Small intestine (tissue), 7 donors: ENCODE results near the gene TNIP1. TPM values are rescaled to one million over a fixed set of nuclear protein-coding genes. Genes with fewer than 3 reads are reported as not detected.

ENCODE experiments used
- DNase-seq, 2 donors: peaks; one replicate each; pipeline versions ENCODE4 v3.0.0 to v3.0.0-alpha.2; 2013
- FAIRE-seq: peaks from 2 replicates; lab custom pipeline; 2012; peaks lifted over from hg19 to GRCh38; lab: Jason Lieb, UNC
- H3K27ac ChIP-seq, 3 donors: one replicate each; pipeline ENCODE4 v1.5.1; 2013; ENCODE audit warnings: low read length in 2 of 3, mild to moderate bottlenecking in 2 of 3, control low read depth in 1 of 3, inconsistent platforms in 1 of 3, low read depth in 1 of 3, moderate library complexity in 1 of 3
- H3K27me3 ChIP-seq, 3 donors: one replicate each; pipeline ENCODE4 v1.6.1; 2013; ENCODE audit warnings: low read length in 3 of 3, inconsistent platforms in 1 of 3; ENCODE audit not compliant: control insufficient read depth in 3 of 3, insufficient read depth in 3 of 3
- H3K36me3 ChIP-seq, 3 donors: one replicate each; pipeline ENCODE4 v1.6.1; 2013; ENCODE audit warnings: low read length in 3 of 3, inconsistent platforms in 1 of 3, low read depth in 1 of 3, mild to moderate bottlenecking in 1 of 3, moderate library complexity in 1 of 3; ENCODE audit not compliant: control insufficient read depth in 3 of 3, insufficient read depth in 2 of 3
- H3K4me1 ChIP-seq, 3 donors: one replicate each; pipeline ENCODE4 v1.6.1; 2013; ENCODE audit warnings: low read length in 2 of 3, inconsistent platforms in 1 of 3, low read depth in 1 of 3, mild to moderate bottlenecking in 1 of 3, moderate library complexity in 1 of 3; ENCODE audit not compliant: control insufficient read depth in 3 of 3, insufficient read depth in 2 of 3
- H3K4me3 ChIP-seq, 3 donors: one replicate each; pipeline ENCODE4 v1.5.1; 2013; ENCODE audit warnings: low read length in 3 of 3, control low read depth in 1 of 3, inconsistent platforms in 1 of 3, low read depth in 1 of 3, mild to moderate bottlenecking in 1 of 3, moderate library complexity in 1 of 3
- H3K9me3 ChIP-seq, 2 donors: one replicate each; pipeline ENCODE4 v1.6.1; 2013; ENCODE audit warnings: low read depth in 1 of 2, low read length in 1 of 2; ENCODE audit not compliant: control insufficient read depth in 2 of 2, insufficient read depth in 1 of 2
- WGBS, 3 donors: extraction: QIAGEN DNeasy Blood & Tissue Kit; methylation state at CpG; one replicate each; pipeline ENCODE4 v1.1.7; 2013; 5-methylcytosine and 5-hydroxymethylcytosine counted together
- polyA plus RNA-seq, 4 donors: library from polyadenylated mRNA; stranded (reverse) in 3 of 4; unstranded in 1 of 4; fragments of 200-250 nt in 3 of 4; fragments of 120-200 nt in 1 of 4; gene quantifications; one replicate each; pipeline versions ENCODE4 v1.2.1 to v1.2.3, GENCODE V29; 2013
- donor health status: healthy with polysubstance abuse.
- donor health status: control.
- donor health status: control.
- donor health status: Bipolar disorder and iron deficiency.
- donor health status: healthy.

TNIP1 gene
- polyA plus RNA-seq, 4 donors = 78.7 to 190 (median 131) TPM

DNA sequence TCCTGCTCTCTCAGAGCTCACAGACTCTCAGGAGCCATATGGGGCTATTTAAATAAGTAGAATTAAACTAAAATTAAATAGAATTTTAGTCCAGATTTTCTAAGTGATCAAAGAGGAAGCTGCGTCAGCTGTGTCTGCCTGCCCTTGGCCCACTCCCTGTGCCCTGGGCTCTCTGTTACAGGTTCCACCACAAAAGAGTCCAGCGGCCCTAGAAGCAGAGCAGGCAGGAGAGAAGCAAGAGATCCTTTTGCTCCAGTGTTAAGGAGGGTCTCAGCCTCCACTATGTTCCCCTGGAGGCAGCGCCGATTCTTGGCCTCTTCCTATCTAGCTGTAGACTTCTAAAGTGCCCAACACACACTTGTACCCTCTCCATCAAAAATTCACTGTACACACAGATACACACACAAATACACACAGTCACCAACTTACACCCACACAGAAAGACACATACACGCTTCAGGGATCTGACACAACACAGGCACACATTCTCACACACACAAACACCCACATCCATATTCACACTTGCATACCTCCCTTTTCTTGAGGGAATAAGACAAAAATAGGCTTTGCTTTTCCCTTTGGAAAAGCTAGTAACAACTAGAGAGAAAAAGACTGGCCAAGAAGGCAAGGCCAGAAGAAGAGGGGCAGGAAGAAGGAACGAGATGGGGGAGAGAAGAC lies 5.5 kb upstream of the TNIP1 start:
- DNase-seq (no peak), FAIRE-seq (no peak)
- no peaks in the 10 kb centered on the region for H3K36me3 ChIP-seq
- no peaks in the 10 kb centered on the region for H3K27me3 ChIP-seq
- peak overlapping the region in 2 of 3 donors; percentile 4 to 12 for H3K4me3 ChIP-seq
- no peaks in the 10 kb centered on the region for H3K9me3 ChIP-seq
- H3K4me1 ChIP-seq = peaks cover 18 to 48% (median 19%) of the 10 kb centered on the region in 3 donors
- 47 to 53% (median 48%) methylated on average over 6 of the region's 6 CpGs for WGBS, 3 donors
- peak overlapping the region; percentile 60 to 81 (median 79) for H3K27ac ChIP-seq

DNA sequence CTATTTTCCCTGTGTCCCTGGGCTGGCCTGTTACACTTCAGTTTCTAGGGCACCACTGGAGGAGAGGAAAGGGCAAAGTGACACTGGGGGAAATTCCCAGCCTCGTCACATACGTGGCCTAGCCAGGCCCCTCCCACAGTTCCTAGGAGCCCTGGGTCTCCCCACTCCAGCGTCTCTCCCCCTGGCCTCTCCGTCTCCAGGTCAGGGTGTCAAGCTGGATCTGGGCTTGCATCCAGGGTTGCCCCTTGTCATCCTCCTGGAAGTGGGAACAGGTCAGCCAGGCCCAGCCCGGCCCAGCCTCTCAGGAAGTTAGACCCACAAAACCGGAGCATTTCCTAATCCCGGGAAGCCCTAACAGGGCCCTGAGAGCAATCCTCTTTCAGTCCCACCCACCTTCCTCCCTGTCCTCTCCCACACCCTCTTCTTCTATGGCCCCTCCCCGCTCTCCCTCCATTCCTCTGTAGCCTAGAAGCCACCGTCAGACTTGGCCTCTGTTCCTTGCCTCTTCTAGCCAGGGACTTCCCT lies 4.7 kb upstream of the TNIP1 start:
- no peaks in the 10 kb centered on the region for H3K27me3 ChIP-seq
- peaks cover 18 to 48% (median 19%) of the 10 kb centered on the region in 3 donors for H3K4me1 ChIP-seq
- no peaks in the 10 kb centered on the region for H3K9me3 ChIP-seq
- DNase-seq = peak; percentile 84 to 87
- 7 to 21% (median 19%) methylated on average over 9 of the region's 9 CpGs for WGBS, 3 donors
- H3K27ac ChIP-seq = peak overlapping the region; percentile 60 to 81 (median 79)
- FAIRE-seq = no peak
- peak overlapping the region in 1 of 3 donors; percentile 1 for H3K4me3 ChIP-seq
- no peaks in the 10 kb centered on the region for H3K36me3 ChIP-seq

DNA sequence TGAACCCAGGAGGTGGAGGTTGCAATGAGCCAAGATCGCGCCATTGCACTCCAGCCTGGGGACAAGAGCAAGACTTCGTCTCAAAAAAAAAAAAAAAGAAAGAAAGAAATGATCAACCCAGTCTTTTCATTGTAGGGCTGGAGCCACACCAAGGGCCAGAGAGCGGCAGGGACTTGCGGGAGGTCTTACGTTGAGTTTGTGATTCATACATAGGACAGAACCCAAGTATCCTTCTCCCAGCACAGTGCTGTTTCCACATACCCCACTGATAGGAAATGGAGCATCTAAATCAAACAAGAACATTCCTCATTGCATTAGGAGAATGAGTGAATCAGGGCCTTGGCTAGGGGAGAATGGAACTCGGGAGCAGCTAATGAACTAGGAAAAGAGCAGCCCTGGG lies 3.5 kb upstream of the TNIP1 start:
- 86 to 96% (median 89%) methylated on average over 7 of the region's 7 CpGs for WGBS, 3 donors
- H3K4me1 ChIP-seq = peaks cover 15 to 46% (median 16%) of the 10 kb centered on the region in 3 donors
- no peaks in the 10 kb centered on the region for H3K9me3 ChIP-seq
- DNase-seq = no peak
- H3K4me3 ChIP-seq = no peak overlapping the region
- peak overlapping the region in 2 of 3 donors; percentile 60 to 79 for H3K27ac ChIP-seq
- FAIRE-seq = no peak
- H3K27me3 ChIP-seq = no peaks in the 10 kb centered on the region
- H3K36me3 ChIP-seq = no peaks in the 10 kb centered on the region

DNA sequence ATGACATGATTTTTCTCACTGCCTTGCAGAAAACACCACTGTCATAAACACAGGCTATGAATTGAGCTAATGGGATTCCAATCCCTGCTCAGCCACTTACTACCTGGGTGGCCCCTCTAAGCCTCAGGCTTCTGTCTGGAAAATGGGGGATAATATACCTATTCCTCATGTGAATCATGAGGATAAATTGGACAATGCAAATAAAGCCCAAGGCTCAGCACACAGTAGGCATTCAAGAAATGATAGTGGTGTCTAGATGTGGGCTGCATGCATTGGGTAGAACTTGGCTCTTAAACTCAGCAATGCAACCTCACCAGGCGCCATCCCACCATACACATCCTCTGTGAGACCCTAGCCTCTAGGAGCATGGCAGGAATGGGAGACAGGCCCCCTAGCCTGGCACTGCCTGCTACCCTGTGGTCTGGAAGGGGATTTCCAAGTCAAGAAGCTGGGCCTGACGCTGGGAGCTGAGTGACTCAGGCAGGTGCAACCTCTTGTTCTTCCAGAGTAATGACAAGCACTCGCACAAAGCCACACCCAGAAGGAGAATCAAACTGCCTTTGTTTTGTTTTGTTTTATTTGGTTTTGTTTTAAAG lies 2.3 kb upstream of the TNIP1 start:
- Histone ChIP-seq H3K9me3 (no peaks in the 10 kb centered on the region), H3K4me3 (no peak overlapping the region), H3K4me1 (peaks cover 16 to 46% (median 21%) of the 10 kb centered on the region in 3 donors), H3K36me3 (peaks cover 0 to 9% (median 0%) of the 10 kb centered on the region in 3 donors), H3K27ac (peak overlapping the region; percentile 76 to 96 (median 91)), H3K27me3 (no peaks in the 10 kb centered on the region)
- WGBS, 3 donors = 30 to 54% (median 46%) methylated on average over 3 of the region's 3 CpGs
- FAIRE-seq = no peak
- peak; percentile 75 to 90 for DNase-seq

DNA sequence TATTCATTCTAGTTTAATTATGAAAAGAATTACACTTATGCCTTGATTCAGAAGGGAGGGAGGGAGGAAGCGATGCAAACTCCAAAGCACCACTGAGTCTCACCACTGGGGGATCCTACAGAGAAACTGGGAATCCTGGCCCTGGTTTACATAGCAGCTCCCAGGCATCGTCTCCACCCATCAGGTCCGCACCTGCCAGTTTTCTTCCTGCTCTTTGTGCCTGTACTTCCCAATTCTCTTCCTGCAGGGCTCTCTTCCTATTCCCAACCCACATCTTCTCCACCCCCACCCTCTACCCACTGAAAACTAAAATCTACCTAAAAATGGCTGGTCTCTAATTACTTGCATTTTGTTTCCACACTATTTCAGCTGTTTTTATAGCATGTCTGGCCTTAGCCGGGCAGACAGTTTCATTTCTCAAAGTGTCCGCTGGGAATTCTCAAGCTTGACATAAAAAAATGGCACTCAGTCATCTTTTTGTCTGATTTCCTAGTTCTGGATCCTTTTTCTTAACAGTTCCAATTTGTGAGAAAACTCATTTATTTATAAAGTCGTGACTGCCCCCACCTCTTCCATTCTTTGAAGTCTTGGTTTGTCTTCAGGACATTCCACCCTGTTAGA lies 1.6 kb upstream of the TNIP1 start:
- no peak for FAIRE-seq
- H3K9me3 ChIP-seq = no peaks in the 10 kb centered on the region
- peak; percentile 60 to 77 for DNase-seq
- peaks cover 21 to 44% (median 26%) of the 10 kb centered on the region in 3 donors for H3K4me1 ChIP-seq
- peak overlapping the region in 1 of 3 donors; percentile 75 for H3K4me3 ChIP-seq
- 44 to 58% (median 49%) methylated on average over 6 of the region's 6 CpGs for WGBS, 3 donors
- peak overlapping the region; percentile 76 to 96 (median 91) for H3K27ac ChIP-seq
- peaks cover 0 to 15% (median 0%) of the 10 kb centered on the region in 3 donors for H3K36me3 ChIP-seq
- no peaks in the 10 kb centered on the region for H3K27me3 ChIP-seq

DNA sequence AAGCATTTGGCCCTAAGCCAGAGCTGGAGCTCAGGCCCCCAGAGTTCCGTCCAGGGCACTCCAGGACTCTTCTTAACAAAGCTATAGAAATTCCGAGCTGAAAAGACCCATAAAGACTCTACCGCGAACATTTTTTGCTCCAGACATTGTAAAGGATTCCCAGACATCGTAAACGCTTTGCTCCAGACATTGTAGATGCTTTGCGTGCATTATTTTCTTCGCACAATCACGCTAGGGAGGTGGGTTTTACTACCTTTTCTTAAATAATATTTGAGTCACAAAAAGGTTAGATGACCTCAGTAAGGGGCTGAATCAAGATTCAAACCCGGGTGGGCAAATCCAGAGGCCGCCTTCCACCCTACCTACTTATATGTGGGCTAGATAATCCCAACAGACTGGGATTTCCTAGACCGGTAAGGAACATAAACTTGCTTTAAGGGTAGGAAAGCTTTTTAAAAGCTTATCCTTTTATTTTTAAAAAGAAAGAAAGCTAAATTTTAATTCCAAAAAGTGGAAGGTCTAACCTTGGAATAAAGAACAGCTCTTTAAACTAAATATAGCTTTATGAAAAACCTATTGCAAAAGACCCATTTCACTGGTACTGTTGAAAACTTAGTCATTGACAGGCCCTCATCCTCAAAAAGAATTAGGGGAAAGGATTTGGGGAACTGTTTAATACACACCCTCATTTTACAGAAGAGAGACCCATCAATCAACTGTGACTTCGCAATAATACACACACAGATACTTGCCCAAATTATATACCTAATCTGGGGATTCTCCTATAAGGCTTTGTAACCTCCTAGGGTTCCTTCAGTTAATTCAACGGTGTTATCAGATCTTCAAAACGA lies 822 bp upstream of the TNIP1 start:
- Histone ChIP-seq H3K27me3 (no peaks in the 10 kb centered on the region), H3K4me3 (peak overlapping the region; percentile 50 to 81 (median 75)), H3K4me1 (peaks cover 23 to 37% (median 28%) of the 10 kb centered on the region in 3 donors), H3K27ac (peak overlapping the region; percentile 96 to 99 (median 99)), H3K9me3 (no peaks in the 10 kb centered on the region), H3K36me3 (peaks cover 0 to 19% (median 0%) of the 10 kb centered on the region in 3 donors)
- WGBS, 3 donors = 8 to 11% (median 10%) methylated on average over 15 of the region's 15 CpGs
- no peak for FAIRE-seq
- no peak for DNase-seq

DNA sequence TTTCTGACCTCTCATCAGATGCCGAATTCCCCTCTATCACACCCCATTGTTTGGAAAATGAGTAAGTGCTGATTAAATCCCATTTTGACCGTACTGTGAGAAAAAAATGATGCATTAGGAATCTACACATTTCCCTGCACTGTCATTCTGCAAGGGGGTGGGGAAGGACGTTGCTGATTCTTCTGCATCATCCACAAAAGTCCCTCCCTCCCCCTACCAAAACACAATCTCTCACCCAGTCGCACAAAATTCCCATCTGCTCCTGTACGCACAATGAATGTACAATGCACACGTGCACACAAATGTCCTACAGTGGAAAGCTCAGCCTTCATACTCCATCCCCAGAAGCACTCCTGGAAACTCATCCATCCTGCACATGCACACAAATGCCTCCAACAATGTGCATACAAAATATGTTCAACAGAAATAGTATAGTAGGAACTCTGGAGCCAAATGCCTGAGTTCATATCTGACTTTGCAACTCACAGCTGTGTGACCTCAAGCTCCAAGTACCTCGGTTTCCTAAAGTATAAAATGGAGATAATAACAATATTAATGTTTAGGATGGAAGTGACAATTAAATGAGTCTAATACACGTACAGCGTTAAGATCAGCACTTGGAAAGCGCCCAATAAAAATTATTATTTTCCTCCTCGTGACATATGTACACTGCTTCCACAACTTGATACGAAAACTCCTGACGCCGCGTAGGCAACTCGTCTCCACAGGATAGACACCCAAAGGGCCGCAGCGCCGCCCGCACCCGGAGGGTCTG lies 809 bp downstream of the TNIP1 start:
- WGBS, 3 donors = 3 to 5% (median 3%) methylated on average over 21 of the region's 21 CpGs
- peaks cover 0 to 27% (median 0%) of the 10 kb centered on the region in 3 donors for H3K36me3 ChIP-seq
- no peaks in the 10 kb centered on the region for H3K27me3 ChIP-seq
- H3K27ac ChIP-seq = peak overlapping the region; percentile 96 to 99 (median 99)
- FAIRE-seq = no peak
- H3K4me1 ChIP-seq = peaks cover 17 to 30% (median 27%) of the 10 kb centered on the region in 3 donors
- peak overlapping the region; percentile 50 to 81 (median 75) for H3K4me3 ChIP-seq
- no peak for DNase-seq
- H3K9me3 ChIP-seq = no peaks in the 10 kb centered on the region
